Fibroblast of lung (primary cell): Measurements from ENCODE around the gene KCTD19.

Experiments used
- EZH2 ChIP-seq: IDR thresholded peaks from 2 replicates; pipeline ENCODE4 v1.5.1; 2012; ENCODE audit warnings: low read length, control low read depth, mild to moderate bottlenecking; ENCODE audit errors: missing control alignments
- TF ChIP-seq, protein P1 (sequence below), 2 donors: IDR thresholded peaks in 1 of 2; conservative IDR thresholded peaks in 1 of 2; 1 replicate in 1 of 2; 2 replicates in 1 of 2; pipeline ENCODE4 v1.5.1; 2011 to 2012; ENCODE audit warnings: low read length in 2 of 2, control low read depth in 1 of 2, inconsistent platforms in 1 of 2, low read depth in 1 of 2, mild to moderate bottlenecking in 1 of 2

DNA sequence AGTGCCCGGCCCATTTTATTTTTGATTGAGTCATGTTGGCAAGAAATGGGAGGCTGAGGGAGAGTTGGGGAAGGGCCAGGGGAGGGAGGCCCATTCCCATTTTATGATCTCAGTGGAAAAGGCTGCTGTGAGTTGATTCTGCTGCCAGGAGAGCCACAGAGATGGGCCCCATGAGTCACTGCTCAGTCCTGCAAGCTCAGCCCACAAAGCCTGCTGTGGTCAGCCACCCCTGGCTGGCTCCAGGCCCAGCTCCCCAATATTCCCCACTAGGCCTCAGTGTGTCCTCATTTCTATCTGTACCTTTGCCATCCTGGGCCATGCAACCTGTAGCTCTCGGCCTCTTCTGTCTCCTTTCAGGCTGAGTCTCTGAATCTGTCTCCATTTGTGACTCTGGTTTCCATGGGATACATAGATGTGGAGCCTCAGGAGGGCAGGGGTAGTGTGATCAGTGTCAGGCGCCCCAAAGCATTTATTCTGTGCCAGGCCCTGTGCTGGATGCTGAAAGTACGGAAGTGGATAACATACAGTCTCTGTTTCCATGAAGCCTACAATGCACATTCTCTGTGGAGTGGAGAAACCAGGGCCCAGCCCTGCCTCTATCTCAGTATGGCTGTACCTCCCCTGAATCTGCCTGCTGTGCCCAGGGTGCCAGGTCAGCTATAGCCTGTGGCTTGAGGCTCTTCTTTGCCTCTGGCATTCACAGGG is 49.1 kb downstream of the KCTD19 start:
- TF ChIP-seq, protein P1, sequence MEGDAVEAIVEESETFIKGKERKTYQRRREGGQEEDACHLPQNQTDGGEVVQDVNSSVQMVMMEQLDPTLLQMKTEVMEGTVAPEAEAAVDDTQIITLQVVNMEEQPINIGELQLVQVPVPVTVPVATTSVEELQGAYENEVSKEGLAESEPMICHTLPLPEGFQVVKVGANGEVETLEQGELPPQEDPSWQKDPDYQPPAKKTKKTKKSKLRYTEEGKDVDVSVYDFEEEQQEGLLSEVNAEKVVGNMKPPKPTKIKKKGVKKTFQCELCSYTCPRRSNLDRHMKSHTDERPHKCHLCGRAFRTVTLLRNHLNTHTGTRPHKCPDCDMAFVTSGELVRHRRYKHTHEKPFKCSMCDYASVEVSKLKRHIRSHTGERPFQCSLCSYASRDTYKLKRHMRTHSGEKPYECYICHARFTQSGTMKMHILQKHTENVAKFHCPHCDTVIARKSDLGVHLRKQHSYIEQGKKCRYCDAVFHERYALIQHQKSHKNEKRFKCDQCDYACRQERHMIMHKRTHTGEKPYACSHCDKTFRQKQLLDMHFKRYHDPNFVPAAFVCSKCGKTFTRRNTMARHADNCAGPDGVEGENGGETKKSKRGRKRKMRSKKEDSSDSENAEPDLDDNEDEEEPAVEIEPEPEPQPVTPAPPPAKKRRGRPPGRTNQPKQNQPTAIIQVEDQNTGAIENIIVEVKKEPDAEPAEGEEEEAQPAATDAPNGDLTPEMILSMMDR (conservative IDR thresholded peaks at IDR 0.05 in 1 of 2, IDR thresholded peaks at IDR 0.05 in 1 of 2; ENCODE audit: low read depth in 1 of 2, low read length in 2 of 2): no peak
- no peak for TF ChIP-seq EZH2
